Stimulated activated naive B cell treated with anti-CD40 and anti-IgM and Interleukin-4, amounts not matched to agents 10 μg/mL and 1 μg/mL and 100 μg/mL, for 72 hours (primary cell): Measurements from ENCODE around the gene C12orf56.

Source experiments
- ATAC-seq, 2 donors: fragments of 150-1000 bp; cut with Tn5 transposase; replicated peaks; 2 replicates each; pipeline ENCODE4 v1.10.0; 2021; ENCODE audit warnings: moderate library complexity in 1 of 2
- DNase-seq: peaks from one replicate; pipeline ENCODE4 v3.0.0; 2021
- H3K27ac Mint-ChIP-seq: one replicate; pipeline ENCODE4 v1.8.0; 2022; ENCODE audit warnings: mild to moderate bottlenecking, mixed read lengths
- H3K27me3 Mint-ChIP-seq, 2 donors: one replicate each; pipeline ENCODE4 v1.8.0; 2022; ENCODE audit warnings: mixed read lengths in 2 of 2
- H3K36me3 Mint-ChIP-seq, 2 donors: one replicate each; pipeline ENCODE4 v1.8.0; 2022; ENCODE audit warnings: mixed read lengths in 2 of 2, mild to moderate bottlenecking in 1 of 2
- H3K4me1 Mint-ChIP-seq, 2 donors: one replicate each; pipeline ENCODE4 v1.8.0; 2022; ENCODE audit warnings: mixed read lengths in 2 of 2, mild to moderate bottlenecking in 1 of 2
- H3K4me3 Mint-ChIP-seq, 2 donors: one replicate each; pipeline ENCODE4 v1.8.0; 2022; ENCODE audit warnings: mild to moderate bottlenecking in 2 of 2, mixed read lengths in 2 of 2, moderate library complexity in 1 of 2
- H3K9me3 Mint-ChIP-seq, 2 donors: one replicate each; pipeline ENCODE4 v1.8.0; 2022; ENCODE audit warnings: mixed read lengths in 2 of 2, mild to moderate bottlenecking in 1 of 2

Gene C12orf56

GRCh38 chr12:64258576-64258975, 132.0 kb downstream of the C12orf56 start:
- Mint-ChIP-seq H3K27ac (no peak overlapping the region), H3K4me3 (no peak overlapping the region)
- no peak for ATAC-seq

DNA sequence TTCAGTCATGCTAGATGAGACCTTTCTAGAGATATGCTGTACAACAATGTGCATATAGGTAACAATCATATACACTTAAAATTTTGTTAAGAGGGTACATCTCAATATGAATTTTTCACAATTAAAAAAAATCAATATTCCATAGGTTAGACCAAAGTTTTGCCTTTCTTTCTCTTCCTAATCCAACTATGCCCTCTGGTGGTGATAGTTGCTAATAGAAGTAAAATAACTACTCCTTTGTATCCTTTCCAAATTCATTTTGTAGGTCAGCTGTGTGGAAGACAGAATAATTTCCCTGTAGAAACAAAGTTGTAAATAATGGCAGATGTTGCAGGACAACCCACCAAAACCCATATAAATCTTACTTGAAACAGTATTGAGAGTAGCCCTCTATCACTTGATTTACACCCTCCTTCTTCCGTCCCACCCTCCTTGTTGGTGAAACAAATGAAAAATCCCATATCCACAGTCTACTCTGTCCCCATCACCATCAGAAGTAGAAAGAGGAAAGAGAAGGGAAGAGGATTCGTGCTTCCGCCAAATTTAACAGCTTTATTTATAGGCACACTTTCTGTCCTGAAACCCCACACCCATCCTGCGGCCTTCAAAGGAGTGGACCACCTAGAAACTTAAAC, 134.3 kb downstream of the C12orf56 start:
- Mint-ChIP-seq H3K27me3 (peaks cover 0 to 9% of the 10 kb centered on the region in 2 donors), H3K27ac (no peak overlapping the region), H3K4me3 (no peak overlapping the region), H3K36me3 (no peaks in the 10 kb centered on the region), H3K4me1 (no peaks in the 10 kb centered on the region), H3K9me3 (no peaks in the 10 kb centered on the region)
- ATAC-seq (peak in 1 of 2 donors; percentile 34), DNase-seq (no peak)

More at GRCh38 chr12:64258576-64258975, 132.0 kb downstream of the C12orf56 start:
- Mint-ChIP-seq H3K27me3 (peaks cover 0 to 4% of the 10 kb centered on the region in 2 donors), H3K36me3 (no peaks in the 10 kb centered on the region), H3K9me3 (no peaks in the 10 kb centered on the region), H3K4me1 (no peaks in the 10 kb centered on the region)
- DNase-seq, result no peak

GRCh38 chr12:64255249-64255648, 135.3 kb downstream of the C12orf56 start:
- Mint-ChIP-seq H3K4me1 (no peaks in the 10 kb centered on the region), H3K9me3 (no peaks in the 10 kb centered on the region), H3K4me3 (no peak overlapping the region), H3K27ac (peak overlapping the region; percentile 39), H3K36me3 (no peaks in the 10 kb centered on the region), H3K27me3 (peaks cover 5 to 12% of the 10 kb centered on the region in 2 donors)
- ATAC-seq (no peak), DNase-seq (no peak)

- Mint-ChIP-seq H3K36me3 (no peaks in the 10 kb centered on the region), H3K27me3 (peaks cover 12 to 14% of the 10 kb centered on the region in 2 donors), H3K9me3 (no peaks in the 10 kb centered on the region), H3K4me1 (no peaks in the 10 kb centered on the region), H3K4me3 (no peak overlapping the region), H3K27ac (no peak overlapping the region)
- ATAC-seq (no peak), DNase-seq (no peak)
Measured at GRCh38 chr12:64253356-64253755, 137.2 kb downstream of the C12orf56 start.

GRCh38 chr12:64252681-64253080, 137.9 kb downstream of the C12orf56 start:
- Mint-ChIP-seq H3K27ac (no peak overlapping the region), H3K36me3 (no peaks in the 10 kb centered on the region), H3K27me3 (peaks cover 12 to 14% of the 10 kb centered on the region in 2 donors), H3K9me3 (no peaks in the 10 kb centered on the region), H3K4me1 (no peaks in the 10 kb centered on the region), H3K4me3 (no peak overlapping the region)
- DNase-seq (no peak), ATAC-seq (no peak)

DNA sequence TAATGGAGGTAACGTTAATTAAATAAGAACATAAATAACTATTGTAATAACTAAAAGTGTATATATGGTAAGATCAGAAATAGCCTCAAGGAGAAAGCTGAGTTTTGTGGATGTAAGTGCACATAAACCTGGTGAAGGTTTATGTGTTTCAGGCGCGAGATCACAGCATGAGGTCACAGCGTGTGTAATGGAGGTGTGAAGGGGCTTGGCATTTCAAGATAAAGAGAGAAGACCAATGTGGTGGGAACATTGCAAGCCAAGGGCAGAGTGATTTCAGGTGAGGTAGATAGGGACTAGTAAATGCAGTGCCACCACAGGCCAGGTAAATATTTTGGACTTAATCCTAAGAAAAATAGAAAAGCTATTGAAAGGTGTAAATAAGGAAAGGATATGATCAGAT, 146.7 kb downstream of the C12orf56 start:
- Mint-ChIP-seq H3K27ac (no peak overlapping the region), H3K4me3 (no peak overlapping the region), H3K27me3 (no peaks in the 10 kb centered on the region), H3K4me1 (no peaks in the 10 kb centered on the region), H3K36me3 (no peaks in the 10 kb centered on the region), H3K9me3 (no peaks in the 10 kb centered on the region)
- no peak for DNase-seq
- ATAC-seq, result no peak

DNA sequence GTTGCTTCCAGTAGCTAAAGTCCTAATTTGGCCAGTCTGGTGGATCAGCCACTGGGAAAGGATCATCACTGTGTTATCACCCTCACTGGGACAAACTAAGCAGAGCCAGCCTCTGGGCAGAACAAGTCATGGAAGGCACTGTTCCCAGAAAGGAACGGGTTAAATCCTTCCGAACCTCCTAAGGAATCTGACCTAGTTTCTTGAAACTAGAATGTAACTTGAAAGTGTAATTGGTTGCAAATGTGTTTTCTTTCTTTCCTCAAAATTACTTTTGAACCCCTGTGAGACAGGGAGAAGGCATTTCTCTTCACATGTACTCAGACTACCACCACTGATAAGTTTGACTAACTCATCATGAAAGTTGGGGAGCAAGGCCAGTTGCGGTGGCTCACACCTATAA, 149.8 kb downstream of the C12orf56 start:
- ATAC-seq (no peak), DNase-seq (no peak)
- no peaks in the 10 kb centered on the region for H3K36me3 Mint-ChIP-seq
- H3K9me3 Mint-ChIP-seq, result no peaks in the 10 kb centered on the region
- no peak overlapping the region for H3K27ac Mint-ChIP-seq
- no peaks in the 10 kb centered on the region for H3K4me1 Mint-ChIP-seq
- H3K27me3 Mint-ChIP-seq, result no peaks in the 10 kb centered on the region
- no peak overlapping the region for H3K4me3 Mint-ChIP-seq

DNA sequence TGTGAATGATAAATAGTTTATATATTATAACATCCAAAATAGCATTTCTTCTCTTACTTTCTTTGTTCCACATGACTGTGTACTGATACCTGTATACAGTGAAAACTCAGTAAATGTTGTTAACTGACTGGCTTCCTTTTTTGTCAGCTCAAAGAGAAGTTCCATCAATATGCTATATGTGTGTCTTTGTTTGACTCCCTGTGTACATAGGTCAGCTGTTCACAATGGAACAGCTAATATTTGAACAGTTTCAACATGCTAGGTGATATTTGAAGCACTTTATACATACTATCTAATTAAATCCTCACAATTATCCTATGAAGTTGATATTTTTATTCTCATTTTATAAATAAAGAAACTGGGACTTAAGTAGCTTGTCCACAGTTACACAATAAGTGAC, 153.2 kb downstream of the C12orf56 start:
- ATAC-seq (no peak), DNase-seq (no peak)
- Mint-ChIP-seq H3K9me3 (no peaks in the 10 kb centered on the region), H3K27ac (no peak overlapping the region), H3K4me3 (no peak overlapping the region), H3K27me3 (peaks cover 1 to 12% of the 10 kb centered on the region in 2 donors), H3K36me3 (no peaks in the 10 kb centered on the region), H3K4me1 (no peaks in the 10 kb centered on the region)

DNA sequence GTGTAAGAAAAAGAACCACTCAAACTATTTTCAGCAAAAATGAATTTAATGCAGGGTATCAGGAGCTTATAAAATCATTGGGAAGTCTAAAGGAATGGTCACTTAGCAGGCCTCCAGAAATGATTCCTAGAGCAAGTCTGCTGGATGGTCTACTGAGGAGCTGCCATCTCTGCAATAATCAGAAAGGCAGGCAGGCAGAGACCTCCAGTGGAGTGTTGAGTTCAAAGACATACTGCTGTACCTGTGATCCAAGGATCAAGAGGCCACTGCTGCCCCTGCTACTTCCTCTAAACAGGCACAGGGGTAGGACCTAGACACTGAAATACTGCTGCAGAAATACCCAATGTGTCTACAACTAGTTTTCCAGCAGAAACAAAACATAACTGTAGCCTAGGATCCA, 154.0 kb downstream of the C12orf56 start:
- H3K4me1 Mint-ChIP-seq, result no peaks in the 10 kb centered on the region
- H3K36me3 Mint-ChIP-seq, result no peaks in the 10 kb centered on the region
- no peak for ATAC-seq

GRCh38 chr12:64232196-64232595, 158.4 kb downstream of the C12orf56 start:
- no peak overlapping the region for H3K27ac Mint-ChIP-seq
- no peaks in the 10 kb centered on the region for H3K4me1 Mint-ChIP-seq
- H3K4me3 Mint-ChIP-seq, result no peak overlapping the region
- DNase-seq (no peak), ATAC-seq (no peak)
- H3K36me3 Mint-ChIP-seq, result no peaks in the 10 kb centered on the region
- H3K9me3 Mint-ChIP-seq, result no peaks in the 10 kb centered on the region
- peaks cover 8 to 26% of the 10 kb centered on the region in 2 donors for H3K27me3 Mint-ChIP-seq

More for the DNA sequence above, 154.0 kb downstream of the C12orf56 start:
- Mint-ChIP-seq H3K27me3 (peaks cover 3 to 12% of the 10 kb centered on the region in 2 donors), H3K9me3 (no peaks in the 10 kb centered on the region), H3K4me3 (no peak overlapping the region), H3K27ac (no peak overlapping the region)
- DNase-seq, result no peak

- no peaks in the 10 kb centered on the region for H3K4me1 Mint-ChIP-seq
- no peak overlapping the region for H3K4me3 Mint-ChIP-seq
- ATAC-seq, result no peak
- peaks cover 12 to 19% of the 10 kb centered on the region in 2 donors for H3K27me3 Mint-ChIP-seq
- no peak for DNase-seq
- no peaks in the 10 kb centered on the region for H3K9me3 Mint-ChIP-seq
- no peak overlapping the region for H3K27ac Mint-ChIP-seq
- no peaks in the 10 kb centered on the region for H3K36me3 Mint-ChIP-seq
Measured at GRCh38 chr12:64229796-64230195, 160.8 kb downstream of the C12orf56 start.

DNA sequence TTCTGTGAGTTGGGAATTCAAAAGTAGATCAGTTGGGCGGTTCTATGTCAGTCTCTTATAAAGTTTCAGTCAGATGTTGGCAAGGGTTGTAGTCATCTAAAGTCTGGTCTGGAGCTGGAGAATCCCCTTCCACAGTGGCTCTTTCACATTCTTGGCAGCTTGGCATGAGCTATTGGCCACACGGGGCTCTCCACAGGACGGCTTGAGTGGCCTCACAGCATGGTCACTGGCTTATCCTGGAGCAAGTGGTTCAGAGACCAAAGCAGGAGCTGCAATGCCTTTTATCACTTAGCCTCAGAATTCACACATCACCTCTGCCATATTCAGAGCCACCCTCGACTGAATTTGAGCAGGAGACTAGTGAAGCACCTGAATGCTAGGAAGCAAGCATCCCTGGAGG, 161.3 kb downstream of the C12orf56 start:
- DNase-seq (no peak), ATAC-seq (no peak)
- H3K36me3 Mint-ChIP-seq, result no peaks in the 10 kb centered on the region
- peaks cover 12 to 14% of the 10 kb centered on the region in 2 donors for H3K27me3 Mint-ChIP-seq
- H3K27ac Mint-ChIP-seq, result no peak overlapping the region
- H3K4me1 Mint-ChIP-seq, result no peaks in the 10 kb centered on the region
- H3K9me3 Mint-ChIP-seq, result no peaks in the 10 kb centered on the region
- no peak overlapping the region for H3K4me3 Mint-ChIP-seq

DNA sequence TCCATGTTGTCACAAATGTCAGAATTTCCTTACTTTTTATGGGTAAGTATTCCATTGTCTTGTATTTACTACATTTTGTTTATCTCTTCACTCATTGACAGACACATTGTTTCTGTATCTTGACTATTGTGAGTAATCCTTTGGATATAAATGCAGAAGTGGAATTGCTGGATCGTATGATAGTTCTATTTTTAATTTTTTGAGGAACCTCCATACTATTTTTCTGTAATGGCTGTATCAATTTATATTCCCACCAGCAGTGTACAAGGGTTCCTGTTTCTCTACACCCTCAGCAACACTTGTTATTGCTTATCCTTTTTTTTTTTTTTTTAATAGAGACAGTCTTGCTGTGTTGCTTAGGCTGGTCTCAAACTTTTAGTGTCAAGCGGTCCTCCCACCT, 164.9 kb downstream of the C12orf56 start:
- ATAC-seq (no peak), DNase-seq (no peak)
- H3K4me1 Mint-ChIP-seq, result peaks cover 0 to 9% of the 10 kb centered on the region in 2 donors
- no peak overlapping the region for H3K4me3 Mint-ChIP-seq
- no peaks in the 10 kb centered on the region for H3K9me3 Mint-ChIP-seq
- peaks cover 9 to 14% of the 10 kb centered on the region in 2 donors for H3K27me3 Mint-ChIP-seq
- H3K36me3 Mint-ChIP-seq, result no peaks in the 10 kb centered on the region
- H3K27ac Mint-ChIP-seq, result no peak overlapping the region

GRCh38 chr12:64222009-64222765, 168.4 kb downstream of the C12orf56 start, which contains the start of gene KICS2:
Gene KICS2, minus strand, starts transcription at chr12:64222296. Its CDS starts 59 bp downstream, at chr12:64222237.
- H3K9me3 Mint-ChIP-seq, result no peaks in the 10 kb centered on the region
- H3K27me3 Mint-ChIP-seq, result peaks cover under 1 to 4% of the 10 kb centered on the region in 2 donors
- H3K4me3 Mint-ChIP-seq, result peak within 1 kb of the TSS; percentile 89 to 100
- peak; percentile 90 for DNase-seq
- H3K4me1 Mint-ChIP-seq, result peaks cover 14 to 18% of the 10 kb centered on the region in 2 donors
- H3K36me3 Mint-ChIP-seq, result no peaks in the 10 kb centered on the region
- H3K27ac Mint-ChIP-seq, result peak within 1 kb of the TSS; percentile 100
- peak; percentile 94 to 97 for ATAC-seq

DNA sequence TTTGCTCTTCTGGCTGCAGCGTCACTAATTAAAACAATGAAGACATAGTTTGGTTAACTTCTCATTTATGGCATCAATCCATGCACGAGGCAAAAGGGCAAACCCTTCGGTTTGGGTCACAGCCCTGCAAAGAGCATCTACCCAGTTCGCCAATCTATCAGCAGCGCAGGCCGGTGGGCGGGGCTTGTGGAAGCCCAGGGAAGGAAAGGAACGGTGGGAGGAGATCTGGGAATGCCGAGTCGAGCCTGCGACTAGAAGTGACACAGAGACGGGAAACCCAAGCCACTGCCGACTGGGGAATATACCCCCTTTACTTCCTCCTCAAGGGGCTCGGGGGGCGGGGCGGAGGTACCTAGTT, 168.9 kb downstream of the C12orf56 start:
- peaks cover 14 to 18% of the 10 kb centered on the region in 2 donors for H3K4me1 Mint-ChIP-seq
- peaks cover 0 to 2% of the 10 kb centered on the region in 2 donors for H3K27me3 Mint-ChIP-seq
- DNase-seq (peak; percentile 37), ATAC-seq (peak; percentile 47 to 48)
- H3K9me3 Mint-ChIP-seq, result no peaks in the 10 kb centered on the region
- peak overlapping the region; percentile 89 to 100 for H3K4me3 Mint-ChIP-seq
- H3K27ac Mint-ChIP-seq, result peak overlapping the region; percentile 100
- no peaks in the 10 kb centered on the region for H3K36me3 Mint-ChIP-seq
